Measurements from ENCODE around the gene ECPAS. TPM values are rescaled to one million over a fixed set of nuclear protein-coding genes. Genes with fewer than 3 reads are reported as not detected.
A peak's percentile ranks its signal among the peaks of the same experiment; 100 is the strongest.

The ECPAS gene, protein sequence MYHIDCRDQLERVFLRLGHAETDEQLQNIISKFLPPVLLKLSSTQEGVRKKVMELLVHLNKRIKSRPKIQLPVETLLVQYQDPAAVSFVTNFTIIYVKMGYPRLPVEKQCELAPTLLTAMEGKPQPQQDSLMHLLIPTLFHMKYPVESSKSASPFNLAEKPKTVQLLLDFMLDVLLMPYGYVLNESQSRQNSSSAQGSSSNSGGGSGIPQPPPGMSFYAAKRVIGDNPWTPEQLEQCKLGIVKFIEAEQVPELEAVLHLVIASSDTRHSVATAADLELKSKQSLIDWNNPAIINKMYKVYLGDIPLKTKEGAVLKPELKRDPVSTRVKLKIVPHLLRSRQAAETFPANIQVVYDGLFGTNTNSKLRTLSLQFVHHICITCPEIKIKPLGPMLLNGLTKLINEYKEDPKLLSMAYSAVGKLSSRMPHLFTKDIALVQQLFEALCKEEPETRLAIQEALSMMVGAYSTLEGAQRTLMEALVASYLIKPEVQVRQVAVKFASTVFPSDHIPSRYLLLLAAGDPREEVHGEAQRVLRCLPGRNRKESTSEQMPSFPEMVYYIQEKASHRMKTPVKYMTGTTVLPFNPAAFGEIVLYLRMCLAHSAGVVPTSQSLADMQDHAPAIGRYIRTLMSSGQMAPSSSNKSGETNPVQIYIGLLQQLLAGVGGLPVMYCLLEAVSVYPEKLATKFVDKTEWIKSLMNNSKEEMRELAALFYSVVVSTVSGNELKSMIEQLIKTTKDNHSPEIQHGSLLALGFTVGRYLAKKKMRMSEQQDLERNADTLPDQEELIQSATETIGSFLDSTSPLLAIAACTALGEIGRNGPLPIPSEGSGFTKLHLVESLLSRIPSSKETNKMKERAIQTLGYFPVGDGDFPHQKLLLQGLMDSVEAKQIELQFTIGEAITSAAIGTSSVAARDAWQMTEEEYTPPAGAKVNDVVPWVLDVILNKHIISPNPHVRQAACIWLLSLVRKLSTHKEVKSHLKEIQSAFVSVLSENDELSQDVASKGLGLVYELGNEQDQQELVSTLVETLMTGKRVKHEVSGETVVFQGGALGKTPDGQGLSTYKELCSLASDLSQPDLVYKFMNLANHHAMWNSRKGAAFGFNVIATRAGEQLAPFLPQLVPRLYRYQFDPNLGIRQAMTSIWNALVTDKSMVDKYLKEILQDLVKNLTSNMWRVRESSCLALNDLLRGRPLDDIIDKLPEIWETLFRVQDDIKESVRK (N-terminal part only)
- total RNA-seq = 162 TPM

DNA sequence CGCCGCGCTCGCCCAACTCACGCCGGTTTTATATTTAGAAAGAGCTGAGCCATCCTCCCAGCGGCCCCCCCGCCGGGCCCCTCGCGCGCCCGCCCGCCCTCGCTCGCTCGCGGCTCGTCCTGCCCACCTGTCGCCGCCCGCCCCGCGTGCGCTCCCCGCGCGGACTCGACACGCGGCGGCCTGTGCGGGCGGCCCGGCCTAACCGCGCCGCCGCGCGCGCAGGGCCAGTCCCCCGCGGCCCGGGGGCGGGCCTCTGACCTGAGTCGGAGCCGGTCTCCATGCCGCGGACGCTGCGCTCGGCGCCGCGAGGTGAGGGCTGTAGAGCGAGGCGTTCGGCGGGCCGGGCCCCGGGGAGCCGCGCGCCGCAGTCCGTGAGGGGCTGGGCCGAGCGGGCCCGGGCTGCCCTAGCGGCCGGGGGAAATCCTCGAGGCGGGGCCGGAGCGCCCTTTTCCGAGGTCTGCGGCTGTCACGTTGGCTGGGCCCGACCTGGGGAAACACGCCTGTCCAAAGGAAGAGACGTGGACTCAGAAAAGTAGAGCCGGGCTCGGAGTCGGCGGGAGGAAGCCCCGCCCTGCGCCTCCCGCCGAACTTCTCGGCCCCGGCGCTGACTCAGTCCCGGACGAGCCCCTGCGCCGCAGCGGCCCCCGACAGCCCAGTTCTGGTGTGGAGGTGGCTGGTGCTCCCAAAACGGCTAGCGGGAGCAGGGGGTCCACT lies at the start of gene ECPAS:
Gene ECPAS, minus strand, starts transcription at position 526 of the 714 bp plus-strand sequence. CDS start 11,465 bp downstream, outside the sequence.
- H3K4me3 ChIP-seq (ENCODE audit: low read length in 3 of 3) = peak within 1 kb of the TSS; percentile 86 to 98 (median 96)
- peak within 1 kb of the TSS; percentile 93 to 98 (median 98) for H3K9ac ChIP-seq (ENCODE audit: low read depth in 1 of 3, low read length in 3 of 3)
- H3K4me1 ChIP-seq (ENCODE audit: control insufficient read depth in 3 of 3, insufficient read depth in 3 of 3, low read length in 3 of 3) = peaks cover 13 to 21% (median 15%) of the 10 kb centered on the region in 3 donors
- peak within 1 kb of the TSS; percentile 98 for H3K27ac ChIP-seq (ENCODE audit: low read depth, low read length)
- no peaks in the 10 kb centered on the region for H3K27me3 ChIP-seq (ENCODE audit: control insufficient read depth in 3 of 3, insufficient read depth in 3 of 3, low read length in 3 of 3)
- no peaks in the 10 kb centered on the region for H3K36me3 ChIP-seq (ENCODE audit: control insufficient read depth in 3 of 3, insufficient read depth in 3 of 3, low read length in 3 of 3)
- no peaks in the 10 kb centered on the region for H3K9me3 ChIP-seq (ENCODE audit: control insufficient read depth in 3 of 3, low read length in 3 of 3)

DNA sequence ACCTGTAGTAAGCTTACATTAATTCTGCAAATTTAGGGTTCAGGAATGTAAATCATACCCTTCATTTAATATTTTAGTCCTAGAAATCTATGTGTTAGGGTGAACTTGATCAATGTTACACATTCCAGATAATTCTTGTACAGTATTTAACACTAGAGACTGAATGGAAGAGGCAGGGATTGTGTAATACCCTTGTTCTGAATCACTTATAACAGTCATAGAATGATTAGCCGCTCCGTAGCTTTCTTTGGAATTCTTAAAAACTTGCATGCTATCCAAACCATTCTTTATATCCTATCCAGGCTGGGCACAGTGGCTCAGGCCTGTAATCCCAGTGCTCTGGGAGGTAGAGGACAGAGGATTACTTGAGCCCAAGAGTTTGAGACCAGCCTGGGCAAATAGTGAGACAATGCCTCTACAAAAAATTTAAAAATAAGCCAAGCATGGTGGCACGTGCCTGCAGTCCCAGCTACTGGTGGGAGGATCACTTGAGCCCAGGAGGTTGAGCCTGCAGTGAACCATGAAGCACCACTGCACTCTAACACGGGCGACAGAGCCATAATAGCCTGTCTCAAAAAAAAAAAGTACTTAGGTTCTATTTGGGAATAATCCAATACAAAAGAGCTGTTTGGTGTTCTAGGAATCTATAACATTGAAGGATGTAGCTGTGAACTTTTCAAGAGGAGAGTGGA lies 49.1 kb upstream of the ECPAS start:
- no peaks in the 10 kb centered on the region for H3K4me1 ChIP-seq (ENCODE audit: control insufficient read depth in 3 of 3, insufficient read depth in 3 of 3, low read length in 3 of 3)
- peaks cover 0 to 11% (median 0%) of the 10 kb centered on the region in 3 donors for H3K36me3 ChIP-seq (ENCODE audit: control insufficient read depth in 3 of 3, insufficient read depth in 3 of 3, low read length in 3 of 3)
- no peak overlapping the region for H3K27ac ChIP-seq (ENCODE audit: low read depth, low read length)
- no peak overlapping the region for H3K4me3 ChIP-seq (ENCODE audit: low read length in 3 of 3)
- no peak overlapping the region for H3K9ac ChIP-seq (ENCODE audit: low read depth in 1 of 3, low read length in 3 of 3)
- peaks cover 0 to 11% (median 0%) of the 10 kb centered on the region in 3 donors for H3K9me3 ChIP-seq (ENCODE audit: control insufficient read depth in 3 of 3, low read length in 3 of 3)
- H3K27me3 ChIP-seq (ENCODE audit: control insufficient read depth in 3 of 3, insufficient read depth in 3 of 3, low read length in 3 of 3) = no peaks in the 10 kb centered on the region

DNA sequence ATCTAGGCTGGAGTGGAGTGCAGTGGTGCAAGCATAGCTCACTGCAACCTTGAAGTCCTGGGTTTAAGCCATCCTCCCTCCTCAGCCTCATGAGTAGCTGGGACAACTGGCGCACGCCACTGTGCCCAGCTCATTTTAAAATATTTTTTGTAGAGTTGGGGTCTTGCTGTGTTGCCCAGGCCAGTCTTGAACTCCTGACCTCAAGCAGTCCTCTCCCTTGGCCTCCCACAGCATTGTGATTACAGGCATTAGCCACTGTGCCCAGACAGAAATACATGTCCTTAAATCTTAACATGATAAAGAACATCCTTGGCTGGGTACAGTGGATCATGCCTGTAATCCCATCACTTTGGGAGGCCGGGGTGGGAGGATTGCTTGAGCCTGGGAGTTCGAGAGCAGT lies 47.5 kb upstream of the ECPAS start:
- H3K27me3 ChIP-seq (ENCODE audit: control insufficient read depth in 3 of 3, insufficient read depth in 3 of 3, low read length in 3 of 3) = no peaks in the 10 kb centered on the region
- H3K4me1 ChIP-seq (ENCODE audit: control insufficient read depth in 3 of 3, insufficient read depth in 3 of 3, low read length in 3 of 3) = no peaks in the 10 kb centered on the region
- H3K27ac ChIP-seq (ENCODE audit: low read depth, low read length) = no peak overlapping the region
- H3K9me3 ChIP-seq (ENCODE audit: control insufficient read depth in 3 of 3, low read length in 3 of 3) = peaks cover 0 to 5% (median 0%) of the 10 kb centered on the region in 3 donors
- H3K36me3 ChIP-seq (ENCODE audit: control insufficient read depth in 3 of 3, insufficient read depth in 3 of 3, low read length in 3 of 3) = peaks cover 0 to 4% (median 0%) of the 10 kb centered on the region in 3 donors
- H3K9ac ChIP-seq (ENCODE audit: low read depth in 1 of 3, low read length in 3 of 3) = no peak overlapping the region
- no peak overlapping the region for H3K4me3 ChIP-seq (ENCODE audit: low read length in 3 of 3)

DNA sequence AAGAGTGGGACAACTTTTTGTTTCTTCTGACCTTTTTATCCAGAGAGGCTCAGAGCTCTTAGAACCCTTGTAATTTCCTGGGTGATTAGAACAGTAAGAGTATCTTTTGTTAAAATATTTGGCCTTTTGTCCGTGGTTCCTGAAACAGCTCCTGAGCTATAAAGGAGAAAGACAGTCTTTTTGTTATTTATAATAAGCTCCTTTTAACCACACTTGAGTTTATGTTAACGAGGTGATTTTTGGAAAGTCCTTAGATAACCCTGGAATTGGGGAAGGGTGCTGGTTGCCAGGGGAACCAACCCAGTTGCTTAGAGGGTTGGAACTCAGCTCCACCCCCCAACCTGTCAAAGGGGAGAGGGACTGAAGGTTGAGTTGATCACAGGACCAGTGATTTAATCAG lies 45.6 kb upstream of the ECPAS start:
- Histone ChIP-seq H3K27ac (ENCODE audit: low read depth, low read length) (no peak overlapping the region), H3K4me3 (ENCODE audit: low read length in 3 of 3) (no peak overlapping the region), H3K27me3 (ENCODE audit: control insufficient read depth in 3 of 3, insufficient read depth in 3 of 3, low read length in 3 of 3) (peaks cover 4 to 12% (median 5%) of the 10 kb centered on the region in 3 donors), H3K36me3 (ENCODE audit: control insufficient read depth in 3 of 3, insufficient read depth in 3 of 3, low read length in 3 of 3) (peaks cover 0 to 2% (median 0%) of the 10 kb centered on the region in 3 donors), H3K9me3 (ENCODE audit: control insufficient read depth in 3 of 3, low read length in 3 of 3) (no peaks in the 10 kb centered on the region), H3K4me1 (ENCODE audit: control insufficient read depth in 3 of 3, insufficient read depth in 3 of 3, low read length in 3 of 3) (peaks cover 7 to 14% (median 12%) of the 10 kb centered on the region in 3 donors), H3K9ac (ENCODE audit: low read depth in 1 of 3, low read length in 3 of 3) (no peak overlapping the region)

DNA sequence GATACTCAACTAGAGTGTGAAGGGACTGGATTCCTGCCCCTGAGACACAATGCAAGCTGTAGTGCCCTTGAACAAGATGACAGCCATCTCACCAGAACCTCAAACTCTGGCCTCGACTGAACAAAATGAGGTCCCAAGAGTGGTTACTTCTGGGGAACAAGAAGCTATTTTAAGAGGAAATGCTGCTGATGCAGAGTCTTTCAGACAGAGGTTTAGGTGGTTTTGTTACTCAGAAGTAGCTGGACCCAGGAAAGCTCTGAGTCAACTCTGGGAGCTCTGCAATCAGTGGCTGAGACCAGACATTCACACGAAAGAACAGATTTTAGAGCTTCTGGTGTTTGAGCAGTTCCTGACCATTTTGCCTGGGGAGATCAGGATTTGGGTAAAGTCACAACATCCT lies 43.2 kb upstream of the ECPAS start:
- no peaks in the 10 kb centered on the region for H3K36me3 ChIP-seq (ENCODE audit: control insufficient read depth in 3 of 3, insufficient read depth in 3 of 3, low read length in 3 of 3)
- no peak overlapping the region for H3K4me3 ChIP-seq (ENCODE audit: low read length in 3 of 3)
- H3K27ac ChIP-seq (ENCODE audit: low read depth, low read length) = no peak overlapping the region
- no peaks in the 10 kb centered on the region for H3K9me3 ChIP-seq (ENCODE audit: control insufficient read depth in 3 of 3, low read length in 3 of 3)
- no peak overlapping the region for H3K9ac ChIP-seq (ENCODE audit: low read depth in 1 of 3, low read length in 3 of 3)
- peaks cover 7 to 16% (median 14%) of the 10 kb centered on the region in 3 donors for H3K4me1 ChIP-seq (ENCODE audit: control insufficient read depth in 3 of 3, insufficient read depth in 3 of 3, low read length in 3 of 3)
- H3K27me3 ChIP-seq (ENCODE audit: control insufficient read depth in 3 of 3, insufficient read depth in 3 of 3, low read length in 3 of 3) = peaks cover 4 to 12% (median 5%) of the 10 kb centered on the region in 3 donors

DNA sequence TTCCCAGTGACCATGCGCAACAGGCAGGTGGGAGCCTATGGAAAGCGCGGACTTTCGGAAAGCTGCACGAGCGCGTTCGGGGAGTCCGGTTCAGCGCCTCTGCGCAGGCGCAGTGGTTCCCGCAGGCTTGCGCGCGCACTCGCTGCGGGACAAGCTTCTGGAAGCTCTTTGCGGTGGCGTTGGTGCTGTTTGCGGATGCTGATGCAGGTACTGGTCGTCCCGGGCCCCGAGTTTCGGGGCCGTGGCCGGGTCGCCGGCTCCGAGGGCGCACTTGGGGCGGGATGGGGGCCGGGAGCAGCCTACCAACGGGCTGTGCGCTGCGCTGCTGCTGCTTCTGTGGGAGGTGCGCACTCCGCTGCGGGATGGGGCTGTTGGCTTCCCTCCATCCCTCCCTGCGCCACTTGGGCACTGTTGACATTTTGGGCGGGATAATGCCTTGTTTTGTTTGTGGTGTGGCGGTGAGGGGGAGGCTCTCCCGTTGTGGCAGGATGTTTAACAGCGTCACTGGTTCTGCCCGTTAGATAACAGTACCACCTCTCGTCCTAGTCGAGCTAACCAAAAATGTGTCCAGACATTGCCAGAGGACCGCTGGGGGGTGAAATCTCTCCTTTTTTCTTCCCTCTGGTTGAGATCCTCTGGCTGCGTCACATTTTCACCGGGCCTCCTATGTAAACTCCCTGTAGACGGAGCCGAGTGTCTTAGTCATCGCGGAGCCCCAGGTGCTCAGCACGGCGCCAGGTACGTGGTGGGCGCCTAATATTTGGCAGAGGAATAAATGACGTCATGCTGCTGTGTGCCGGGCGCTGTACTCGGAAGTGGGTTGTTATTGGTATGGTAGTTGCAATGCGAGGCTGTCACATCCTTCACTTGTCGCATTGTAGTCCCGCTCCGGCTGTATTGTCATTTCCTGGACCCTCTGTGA lies 41.1 kb upstream of the ECPAS start, which contains the start of gene ZNF483:
Gene ZNF483, plus strand, starts transcription at position 124 of the 922 bp plus-strand sequence. CDS start 2,217 bp downstream, outside the sequence.
- Histone ChIP-seq H3K9ac (ENCODE audit: low read depth in 1 of 3, low read length in 3 of 3) (peak within 1 kb of the TSS; percentile 69 to 77 (median 73)), H3K4me1 (ENCODE audit: control insufficient read depth in 3 of 3, insufficient read depth in 3 of 3, low read length in 3 of 3) (peaks cover 7 to 16% (median 14%) of the 10 kb centered on the region in 3 donors), H3K27ac (ENCODE audit: low read depth, low read length) (no peak within 1 kb of the TSS), H3K36me3 (ENCODE audit: control insufficient read depth in 3 of 3, insufficient read depth in 3 of 3, low read length in 3 of 3) (no peaks in the 10 kb centered on the region), H3K9me3 (ENCODE audit: control insufficient read depth in 3 of 3, low read length in 3 of 3) (no peaks in the 10 kb centered on the region), H3K27me3 (ENCODE audit: control insufficient read depth in 3 of 3, insufficient read depth in 3 of 3, low read length in 3 of 3) (peaks cover 4 to 12% (median 5%) of the 10 kb centered on the region in 3 donors), H3K4me3 (ENCODE audit: low read length in 3 of 3) (peak within 1 kb of the TSS; percentile 88 to 90 (median 90))

DNA sequence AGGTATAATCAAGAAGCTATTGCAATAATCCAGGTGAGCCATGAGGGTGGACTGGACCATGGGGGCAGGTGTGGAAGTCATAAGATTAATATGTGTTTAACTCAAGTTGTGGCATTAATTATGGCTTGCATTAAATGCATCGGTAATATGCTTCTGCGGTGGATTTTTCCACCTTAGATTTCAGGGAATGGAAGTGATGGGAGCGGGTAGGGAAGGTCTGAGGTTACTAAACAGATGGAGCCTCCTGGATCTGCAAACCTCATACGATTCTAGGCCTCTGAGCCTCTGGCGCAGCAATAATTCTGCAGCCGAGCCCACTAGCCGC lies 40.5 kb upstream of the ECPAS start:
- Histone ChIP-seq H3K9ac (ENCODE audit: low read depth in 1 of 3, low read length in 3 of 3) (peak overlapping the region in 2 of 3 donors; percentile 69 to 77), H3K36me3 (ENCODE audit: control insufficient read depth in 3 of 3, insufficient read depth in 3 of 3, low read length in 3 of 3) (no peaks in the 10 kb centered on the region), H3K4me3 (ENCODE audit: low read length in 3 of 3) (peak overlapping the region; percentile 88 to 90 (median 90)), H3K27me3 (ENCODE audit: control insufficient read depth in 3 of 3, insufficient read depth in 3 of 3, low read length in 3 of 3) (peaks cover 4 to 12% (median 5%) of the 10 kb centered on the region in 3 donors), H3K4me1 (ENCODE audit: control insufficient read depth in 3 of 3, insufficient read depth in 3 of 3, low read length in 3 of 3) (peaks cover 7 to 16% (median 14%) of the 10 kb centered on the region in 3 donors), H3K27ac (ENCODE audit: low read depth, low read length) (no peak overlapping the region), H3K9me3 (ENCODE audit: control insufficient read depth in 3 of 3, low read length in 3 of 3) (no peaks in the 10 kb centered on the region)

DNA sequence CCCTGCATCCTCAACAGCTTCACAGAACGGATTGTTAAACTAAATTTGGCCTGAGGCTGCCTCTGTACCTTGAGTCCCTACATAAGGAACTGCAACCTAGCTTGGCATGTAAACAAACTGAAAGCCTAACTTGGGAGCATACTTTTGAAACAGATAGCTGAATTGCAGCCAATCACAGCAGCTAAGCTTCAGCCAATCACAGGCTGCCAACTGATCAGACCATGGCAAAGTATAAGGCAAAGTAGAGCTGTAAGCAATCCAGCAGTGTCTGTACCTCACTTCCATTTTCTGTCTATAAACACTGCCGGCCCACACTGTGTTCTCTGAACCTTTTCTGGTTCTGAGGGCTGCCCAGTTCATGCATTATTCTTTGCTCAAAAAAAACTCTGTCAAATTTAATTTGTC lies 31.9 kb upstream of the ECPAS start:
- Histone ChIP-seq H3K27me3 (ENCODE audit: control insufficient read depth in 3 of 3, insufficient read depth in 3 of 3, low read length in 3 of 3) (no peaks in the 10 kb centered on the region), H3K9ac (ENCODE audit: low read depth in 1 of 3, low read length in 3 of 3) (no peak overlapping the region), H3K4me3 (ENCODE audit: low read length in 3 of 3) (no peak overlapping the region), H3K36me3 (ENCODE audit: control insufficient read depth in 3 of 3, insufficient read depth in 3 of 3, low read length in 3 of 3) (no peaks in the 10 kb centered on the region), H3K27ac (ENCODE audit: low read depth, low read length) (no peak overlapping the region), H3K4me1 (ENCODE audit: control insufficient read depth in 3 of 3, insufficient read depth in 3 of 3, low read length in 3 of 3) (no peaks in the 10 kb centered on the region), H3K9me3 (ENCODE audit: control insufficient read depth in 3 of 3, low read length in 3 of 3) (no peaks in the 10 kb centered on the region)
